ENCODE results near the gene SBK1.
"Not testable (repeated sequence)": the region's sequence is repeated elsewhere in the genome, so short reads cannot be mapped to it uniquely, and the experiment has no call there.

DNA sequence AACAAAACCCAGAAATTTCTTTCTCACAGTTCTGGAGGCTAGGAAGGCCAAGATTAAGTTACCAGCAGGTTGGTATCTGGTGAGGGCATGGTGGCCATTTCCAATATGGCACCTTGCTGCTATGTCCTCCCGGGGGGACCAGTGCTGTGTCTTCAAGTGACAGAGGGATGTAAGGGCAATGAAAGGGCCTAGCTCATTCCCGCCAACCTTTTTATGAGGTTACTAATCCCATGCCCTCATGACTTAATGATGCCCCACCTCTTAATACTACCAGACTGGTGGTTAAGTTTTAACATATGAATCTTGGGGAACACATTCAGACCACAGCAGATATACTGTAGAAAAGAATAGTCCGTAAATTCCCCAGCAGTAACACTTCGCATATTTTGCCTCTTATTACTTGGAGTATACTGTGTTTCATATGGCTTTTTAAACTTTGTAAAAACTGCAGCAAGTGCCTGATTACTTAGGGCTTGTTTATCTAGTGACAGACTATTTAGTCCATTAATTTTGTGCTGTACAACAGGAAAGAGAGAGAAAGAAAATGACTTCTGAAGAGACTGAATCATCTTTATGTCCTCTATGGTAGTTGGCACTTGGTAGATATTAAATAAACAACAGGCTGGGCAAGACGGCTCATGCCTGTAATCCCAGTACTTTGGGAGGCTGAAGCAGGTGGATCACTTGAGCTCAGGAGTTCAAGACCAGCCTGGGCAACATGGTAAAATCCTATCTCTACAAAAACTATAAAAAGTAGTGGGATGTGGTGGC is 44.8 kb downstream of the SBK1 start:
- TF ChIP-seq, protein P1, sequence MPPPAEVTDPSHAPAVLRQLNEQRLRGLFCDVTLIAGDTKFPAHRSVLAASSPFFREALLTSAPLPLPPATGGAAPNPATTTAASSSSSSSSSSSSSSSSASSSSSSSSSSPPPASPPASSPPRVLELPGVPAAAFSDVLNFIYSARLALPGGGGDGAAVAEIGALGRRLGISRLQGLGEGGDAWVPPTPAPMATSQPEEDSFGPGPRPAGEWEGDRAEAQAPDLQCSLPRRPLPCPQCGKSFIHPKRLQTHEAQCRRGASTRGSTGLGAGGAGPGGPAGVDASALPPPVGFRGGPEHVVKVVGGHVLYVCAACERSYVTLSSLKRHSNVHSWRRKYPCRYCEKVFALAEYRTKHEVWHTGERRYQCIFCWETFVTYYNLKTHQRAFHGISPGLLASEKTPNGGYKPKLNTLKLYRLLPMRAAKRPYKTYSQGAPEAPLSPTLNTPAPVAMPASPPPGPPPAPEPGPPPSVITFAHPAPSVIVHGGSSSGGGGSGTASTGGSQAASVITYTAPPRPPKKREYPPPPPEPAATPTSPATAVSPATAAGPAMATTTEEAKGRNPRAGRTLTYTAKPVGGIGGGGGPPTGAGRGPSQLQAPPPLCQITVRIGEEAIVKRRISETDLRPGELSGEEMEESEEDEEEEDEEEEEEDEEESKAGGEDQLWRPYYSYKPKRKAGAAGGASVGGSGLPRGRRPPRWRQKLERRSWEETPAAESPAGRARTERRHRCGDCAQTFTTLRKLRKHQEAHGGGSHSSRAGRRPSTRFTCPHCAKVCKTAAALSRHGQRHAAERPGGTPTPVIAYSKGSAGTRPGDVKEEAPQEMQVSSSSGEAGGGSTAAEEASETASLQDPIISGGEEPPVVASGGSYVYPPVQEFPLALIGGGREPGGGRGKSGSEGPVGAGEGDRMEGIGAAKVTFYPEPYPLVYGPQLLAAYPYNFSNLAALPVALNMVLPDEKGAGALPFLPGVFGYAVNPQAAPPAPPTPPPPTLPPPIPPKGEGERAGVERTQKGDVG (CRISPR knock-in tag; IDR thresholded peaks at IDR 0.05), result not testable (repeated sequence)
- TF ChIP-seq, protein P2, sequence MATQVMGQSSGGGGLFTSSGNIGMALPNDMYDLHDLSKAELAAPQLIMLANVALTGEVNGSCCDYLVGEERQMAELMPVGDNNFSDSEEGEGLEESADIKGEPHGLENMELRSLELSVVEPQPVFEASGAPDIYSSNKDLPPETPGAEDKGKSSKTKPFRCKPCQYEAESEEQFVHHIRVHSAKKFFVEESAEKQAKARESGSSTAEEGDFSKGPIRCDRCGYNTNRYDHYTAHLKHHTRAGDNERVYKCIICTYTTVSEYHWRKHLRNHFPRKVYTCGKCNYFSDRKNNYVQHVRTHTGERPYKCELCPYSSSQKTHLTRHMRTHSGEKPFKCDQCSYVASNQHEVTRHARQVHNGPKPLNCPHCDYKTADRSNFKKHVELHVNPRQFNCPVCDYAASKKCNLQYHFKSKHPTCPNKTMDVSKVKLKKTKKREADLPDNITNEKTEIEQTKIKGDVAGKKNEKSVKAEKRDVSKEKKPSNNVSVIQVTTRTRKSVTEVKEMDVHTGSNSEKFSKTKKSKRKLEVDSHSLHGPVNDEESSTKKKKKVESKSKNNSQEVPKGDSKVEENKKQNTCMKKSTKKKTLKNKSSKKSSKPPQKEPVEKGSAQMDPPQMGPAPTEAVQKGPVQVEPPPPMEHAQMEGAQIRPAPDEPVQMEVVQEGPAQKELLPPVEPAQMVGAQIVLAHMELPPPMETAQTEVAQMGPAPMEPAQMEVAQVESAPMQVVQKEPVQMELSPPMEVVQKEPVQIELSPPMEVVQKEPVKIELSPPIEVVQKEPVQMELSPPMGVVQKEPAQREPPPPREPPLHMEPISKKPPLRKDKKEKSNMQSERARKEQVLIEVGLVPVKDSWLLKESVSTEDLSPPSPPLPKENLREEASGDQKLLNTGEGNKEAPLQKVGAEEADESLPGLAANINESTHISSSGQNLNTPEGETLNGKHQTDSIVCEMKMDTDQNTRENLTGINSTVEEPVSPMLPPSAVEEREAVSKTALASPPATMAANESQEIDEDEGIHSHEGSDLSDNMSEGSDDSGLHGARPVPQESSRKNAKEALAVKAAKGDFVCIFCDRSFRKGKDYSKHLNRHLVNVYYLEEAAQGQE (IDR thresholded peaks at IDR 0.05; ENCODE audit: low read depth, low read length), result not testable (repeated sequence)
- TF ChIP-seq EP300 (IDR thresholded peaks at IDR 0.05; ENCODE audit: borderline replicate concordance in 1 of 2, control insufficient read depth in 1 of 2, low read depth in 2 of 2, low read length in 2 of 2); EGR1 (IDR thresholded peaks at IDR 0.05; ENCODE audit: borderline replicate concordance in 1 of 2, low read depth in 2 of 2, low read length in 2 of 2); POLR2AphosphoS5 (IDR thresholded peaks at IDR 0.05; ENCODE audit: low read length); ZNF274 (IDR thresholded peaks at IDR 0.05; ENCODE audit: insufficient read depth, insufficient read length); NR2C2 (IDR thresholded peaks at IDR 0.05; ENCODE audit: borderline replicate concordance, control insufficient read depth, insufficient read length, low read depth); RAD21 (IDR thresholded peaks at IDR 0.05; ENCODE audit: insufficient read depth, low read depth, low read length); POLR2A (IDR thresholded peaks at IDR 0.05; ENCODE audit: low read depth, low read length): not testable (repeated sequence)
- TF ChIP-seq, protein P3, sequence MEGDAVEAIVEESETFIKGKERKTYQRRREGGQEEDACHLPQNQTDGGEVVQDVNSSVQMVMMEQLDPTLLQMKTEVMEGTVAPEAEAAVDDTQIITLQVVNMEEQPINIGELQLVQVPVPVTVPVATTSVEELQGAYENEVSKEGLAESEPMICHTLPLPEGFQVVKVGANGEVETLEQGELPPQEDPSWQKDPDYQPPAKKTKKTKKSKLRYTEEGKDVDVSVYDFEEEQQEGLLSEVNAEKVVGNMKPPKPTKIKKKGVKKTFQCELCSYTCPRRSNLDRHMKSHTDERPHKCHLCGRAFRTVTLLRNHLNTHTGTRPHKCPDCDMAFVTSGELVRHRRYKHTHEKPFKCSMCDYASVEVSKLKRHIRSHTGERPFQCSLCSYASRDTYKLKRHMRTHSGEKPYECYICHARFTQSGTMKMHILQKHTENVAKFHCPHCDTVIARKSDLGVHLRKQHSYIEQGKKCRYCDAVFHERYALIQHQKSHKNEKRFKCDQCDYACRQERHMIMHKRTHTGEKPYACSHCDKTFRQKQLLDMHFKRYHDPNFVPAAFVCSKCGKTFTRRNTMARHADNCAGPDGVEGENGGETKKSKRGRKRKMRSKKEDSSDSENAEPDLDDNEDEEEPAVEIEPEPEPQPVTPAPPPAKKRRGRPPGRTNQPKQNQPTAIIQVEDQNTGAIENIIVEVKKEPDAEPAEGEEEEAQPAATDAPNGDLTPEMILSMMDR (IDR thresholded peaks at IDR 0.05 in 2 of 3, conservative IDR thresholded peaks at IDR 0.05 in 1 of 3; ENCODE audit: control insufficient read depth in 2 of 3, extremely low read depth in 1 of 3, insufficient read depth in 1 of 3, low read depth in 3 of 3, low read length in 3 of 3), result not testable (repeated sequence)

Data from GM12878 (cell line).